Measurements from ENCODE around the gene SUMF1. TPM values are rescaled to one million over a fixed set of nuclear protein-coding genes. Genes with fewer than 3 reads are reported as not detected.

Gene SUMF1
- total and polyA plus RNA-seq, 2 donors (not counting 1 experiment from before 2014, with no cell fraction given), result 10.3 to 21.2 TPM

- DNase-seq, result no peak
- ATAC-seq (ENCODE audit: low read depth), result no peak
- Histone ChIP-seq H3K9ac (ENCODE audit: low read length) (no peak overlapping the region), H3K4me2 (replicated peaks; ENCODE audit: low read depth, low read length, poor library complexity, severe bottlenecking) (no peak overlapping the region), H3K27me3 (replicated peaks in 1 of 4; ENCODE audit: control extremely low read depth in 1 of 4, control insufficient read depth in 3 of 4, insufficient read depth in 4 of 4, low read length in 3 of 4) (no peaks in the 10 kb centered on the region), H3K4me1 (ENCODE audit: control insufficient read depth in 2 of 2, insufficient read depth in 2 of 2, low read length in 2 of 2) (peaks cover 77 to 82% of the 10 kb centered on the region in 2 donors), H3K9me3 (ENCODE audit: control extremely low read depth in 1 of 3, control insufficient read depth in 2 of 3, insufficient read depth in 1 of 3, low read length in 2 of 3) (no peaks in the 10 kb centered on the region), H3K36me3 (replicated peaks in 1 of 2; ENCODE audit: control extremely low read depth in 1 of 2, control insufficient read depth in 1 of 2, extremely low read depth in 1 of 2, insufficient read depth in 2 of 2, low read length in 1 of 2) (peaks cover 5 to 28% of the 10 kb centered on the region in 2 experiments), H2AFZ (ENCODE audit: insufficient read depth, low read depth, low read length, poor library complexity, severe bottlenecking) (no peak overlapping the region), H3K79me2 (ENCODE audit: control insufficient read depth, insufficient read depth, low read length) (peaks cover 100% of the 10 kb centered on the region), H3K4me3 (ENCODE audit: control extremely low read depth in 1 of 5, extremely low read depth in 1 of 5, insufficient read depth in 1 of 5, low read depth in 2 of 5, low read length in 4 of 5) (no peak overlapping the region), H3K27ac (ENCODE audit: low read length in 2 of 2) (peak overlapping the region in 1 of 2 donors; percentile 81), H4K20me1 (ENCODE audit: control insufficient read depth, insufficient read depth, low read length, poor library complexity, severe bottlenecking) (peaks cover 58% of the 10 kb centered on the region)
- Mint-ChIP-seq H3K27ac (peak overlapping the region; percentile 72), H3K4me3 (no peak overlapping the region), H3K9me3 (ENCODE audit: insufficient read depth) (no peaks in the 10 kb centered on the region), H3K27me3 (no peaks in the 10 kb centered on the region), H3K4me1 (peaks cover 89% of the 10 kb centered on the region)
- intact Hi-C loops (cut with micrococcal nuclease), result loop anchor here (2.0 kb wide), 1 partner anchor 15 kb away; no protein-coding TSS in a partner anchor
- TF ChIP-seq CTCF (IDR thresholded peaks at IDR 0.05) (no peak), EZH2 (IDR thresholded peaks at IDR 0.05; ENCODE audit: borderline replicate concordance, insufficient read depth, low read depth, low read length, poor library complexity, severe bottlenecking) (no peak)
- POLR2A ChIA-PET, result interaction anchor here (1.2 kb wide), 1 partner anchor 15 kb away, joined by 3 read pairs; no protein-coding TSS in a partner anchor
- 97% methylated on average over 4 of the region's 5 CpGs for WGBS (ENCODE audit: insufficient coverage)
- CTCF ChIA-PET, result interaction anchor here (9.5 kb wide), 1 partner anchor 17 kb away, joined by 66 read pairs; the partner anchor contains the start of gene ITPR1
These were observed 43.1 kb upstream of the SUMF1 start for GRCh38 chr3:4509983-4510755.

DNA sequence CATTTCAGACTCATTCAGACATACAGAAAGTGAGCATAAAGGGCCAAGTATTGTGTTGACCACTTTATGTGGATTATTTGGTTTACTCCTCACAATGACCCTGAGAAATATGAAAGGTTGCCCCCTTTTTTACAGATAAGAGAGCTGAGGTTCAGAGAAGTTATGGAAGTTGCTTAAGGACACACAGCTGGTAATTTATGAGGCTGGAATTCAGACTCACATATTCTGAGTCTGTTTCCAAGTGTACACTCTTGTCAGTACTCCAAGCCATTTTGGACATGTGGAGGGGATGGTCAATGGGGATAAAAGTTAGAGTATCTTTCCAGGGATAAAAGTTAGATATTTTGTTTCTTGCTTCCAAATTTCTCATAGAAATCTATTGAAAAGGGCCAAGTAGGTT is 42.0 kb upstream of the SUMF1 start:
- no peak for DNase-seq
- H3K36me3 ChIP-seq (replicated peaks in 1 of 2; ENCODE audit: control extremely low read depth in 1 of 2, control insufficient read depth in 1 of 2, extremely low read depth in 1 of 2, insufficient read depth in 2 of 2, low read length in 1 of 2), result peaks cover 4 to 25% of the 10 kb centered on the region in 2 experiments
- H3K9ac ChIP-seq (ENCODE audit: low read length), result no peak overlapping the region
- peaks cover 46% of the 10 kb centered on the region for H4K20me1 ChIP-seq (ENCODE audit: control insufficient read depth, insufficient read depth, low read length, poor library complexity, severe bottlenecking)
- H3K79me2 ChIP-seq (ENCODE audit: control insufficient read depth, insufficient read depth, low read length), result peaks cover 100% of the 10 kb centered on the region
- no peak for TF ChIP-seq CTCF (IDR thresholded peaks at IDR 0.05)
- no peak for TF ChIP-seq EZH2 (IDR thresholded peaks at IDR 0.05; ENCODE audit: borderline replicate concordance, insufficient read depth, low read depth, low read length, poor library complexity, severe bottlenecking)
- Mint-ChIP-seq H3K27me3 (no peaks in the 10 kb centered on the region), H3K9me3 (ENCODE audit: insufficient read depth) (no peaks in the 10 kb centered on the region), H3K4me1 (peaks cover 93% of the 10 kb centered on the region), H3K4me3 (no peak overlapping the region), H3K27ac (peak overlapping the region; percentile 83)
- H3K4me2 ChIP-seq (replicated peaks; ENCODE audit: low read depth, low read length, poor library complexity, severe bottlenecking), result no peak overlapping the region
- peak overlapping the region; percentile 2 to 81 for H3K27ac ChIP-seq (ENCODE audit: low read length in 2 of 2)
- H3K9me3 ChIP-seq (ENCODE audit: control extremely low read depth in 1 of 3, control insufficient read depth in 2 of 3, insufficient read depth in 1 of 3, low read length in 2 of 3), result no peaks in the 10 kb centered on the region
- no peak for ATAC-seq (ENCODE audit: low read depth)
- no peak overlapping the region for H2AFZ ChIP-seq (ENCODE audit: insufficient read depth, low read depth, low read length, poor library complexity, severe bottlenecking)
- no peak overlapping the region for H3K4me3 ChIP-seq (ENCODE audit: control extremely low read depth in 1 of 5, extremely low read depth in 1 of 5, insufficient read depth in 1 of 5, low read depth in 2 of 5, low read length in 4 of 5)
- intact Hi-C loops (cut with micrococcal nuclease), result no loop called here
- H3K27me3 ChIP-seq (replicated peaks in 1 of 4; ENCODE audit: control extremely low read depth in 1 of 4, control insufficient read depth in 3 of 4, insufficient read depth in 4 of 4, low read length in 3 of 4), result no peaks in the 10 kb centered on the region
- H3K4me1 ChIP-seq (ENCODE audit: control insufficient read depth in 2 of 2, insufficient read depth in 2 of 2, low read length in 2 of 2), result peaks cover 77 to 86% of the 10 kb centered on the region in 2 donors
- ChIA-PET CTCF (interaction anchor here (1.2 to 9.5 kb wide), 2 partner anchors 11 to 16 kb away, joined by 3 to 66 read pairs; partner anchors contain the start of gene ITPR1), POLR2A (interaction anchor here (1.2 kb wide), 1 partner anchor 14 kb away, joined by 3 read pairs; no protein-coding TSS in a partner anchor)
